AG04450 (cell line): ENCODE data around the gene JSRP1. TPM values are rescaled to one million over a fixed set of nuclear protein-coding genes. Genes with fewer than 3 reads are reported as not detected.

Source experiments
- CTCF ChIA-PET: fragments of 300-600, 350-600 bp; formaldehyde crosslinking; extraction: SDS; loops from one replicate; lab custom pipeline; 2022; ENCODE audit warnings: antibody characterized with exemption, inconsistent platforms; lab: Charles Lee
- POLR2A ChIA-PET: fragments of 350-600 bp; formaldehyde crosslinking; extraction: SDS; loops from one replicate; lab custom pipeline; 2021; ENCODE audit warnings: antibody characterized with exemption, inconsistent platforms; lab: Yijun Ruan, JAX
- DNase-seq: peaks from one replicate; pipeline ENCODE4 v3.0.0-alpha.2; 2011; ENCODE audit warnings: low read depth, low spot score
- H3K27ac ChIP-seq: one replicate; pipeline ENCODE4 v1.5.1; 2012; ENCODE audit warnings: low read depth, low read length, control low read depth
- H3K27me3 ChIP-seq: one replicate; pipeline ENCODE4 v1.6.0; 2012; ENCODE audit warnings: low read length; ENCODE audit not compliant: control insufficient read depth, insufficient read depth
- H3K4me3 ChIP-seq: 2 replicates; pipeline ENCODE4 v1.5.1; 2011; ENCODE audit warnings: mild to moderate bottlenecking, low read depth, low read length, control low read depth
- H3K9me3 ChIP-seq: 2 replicates; pipeline ENCODE4 v1.5.1; 2012; ENCODE audit warnings: low read length; ENCODE audit not compliant: control insufficient read depth, insufficient read depth
- polyA plus RNA-seq: library from polyadenylated mRNA; depleted of rRNA; stranded (reverse); fragments of >200 nt; gene quantifications from 2 replicates; pipeline ENCODE4 v1.2.3, GENCODE V29; 2011
- TF ChIP-seq, protein P1 (sequence below): IDR thresholded peaks from 2 replicates; pipeline ENCODE4 v1.5.1; 2011; ENCODE audit warnings: low read depth, low read length, control low read depth, inconsistent platforms

JSRP1 gene
- polyA plus RNA-seq, 1 experiment: not detected

DNA sequence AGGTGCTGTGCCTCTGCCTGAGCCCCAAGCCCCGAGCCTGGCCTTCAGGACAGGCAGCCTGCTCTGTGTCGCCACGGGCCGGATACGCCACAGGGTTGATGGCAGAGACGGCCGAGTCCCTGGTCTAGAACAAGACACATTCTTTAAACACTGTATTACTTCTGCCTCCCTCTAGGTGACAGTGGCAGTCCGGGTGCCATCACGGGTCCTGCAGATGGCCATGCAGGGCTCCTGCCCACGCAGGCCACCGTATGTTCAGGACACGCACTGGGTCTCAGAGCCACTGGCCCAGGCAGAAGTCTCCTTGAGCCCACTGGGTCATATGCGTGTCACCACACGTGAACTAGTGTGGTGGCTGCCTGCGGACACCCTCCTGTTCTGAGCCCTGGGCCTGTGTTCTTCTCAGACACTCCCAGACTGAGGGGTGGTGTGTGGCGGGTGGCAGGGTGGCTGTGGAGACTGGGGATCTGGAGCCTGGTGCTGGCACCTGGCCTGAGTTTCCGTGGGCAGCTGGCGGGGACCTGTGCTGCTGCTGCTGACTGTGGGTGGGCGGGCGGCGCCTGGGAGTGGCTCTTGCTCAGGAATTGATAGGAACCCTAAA is 24.5 kb downstream of the JSRP1 start:
- H3K4me3 ChIP-seq: no peak overlapping the region
- no peak for DNase-seq
- CTCF ChIA-PET: interaction anchor here (0.5 to 0.9 kb wide), 2 partner anchors 57 to 212 kb away, joined by 3 to 7 read pairs; no protein-coding TSS in a partner anchor
- H3K27me3 ChIP-seq: no peaks in the 10 kb centered on the region
- H3K9me3 ChIP-seq: no peaks in the 10 kb centered on the region; the same call in 1 of the 2 replicates
- TF ChIP-seq, protein P1, sequence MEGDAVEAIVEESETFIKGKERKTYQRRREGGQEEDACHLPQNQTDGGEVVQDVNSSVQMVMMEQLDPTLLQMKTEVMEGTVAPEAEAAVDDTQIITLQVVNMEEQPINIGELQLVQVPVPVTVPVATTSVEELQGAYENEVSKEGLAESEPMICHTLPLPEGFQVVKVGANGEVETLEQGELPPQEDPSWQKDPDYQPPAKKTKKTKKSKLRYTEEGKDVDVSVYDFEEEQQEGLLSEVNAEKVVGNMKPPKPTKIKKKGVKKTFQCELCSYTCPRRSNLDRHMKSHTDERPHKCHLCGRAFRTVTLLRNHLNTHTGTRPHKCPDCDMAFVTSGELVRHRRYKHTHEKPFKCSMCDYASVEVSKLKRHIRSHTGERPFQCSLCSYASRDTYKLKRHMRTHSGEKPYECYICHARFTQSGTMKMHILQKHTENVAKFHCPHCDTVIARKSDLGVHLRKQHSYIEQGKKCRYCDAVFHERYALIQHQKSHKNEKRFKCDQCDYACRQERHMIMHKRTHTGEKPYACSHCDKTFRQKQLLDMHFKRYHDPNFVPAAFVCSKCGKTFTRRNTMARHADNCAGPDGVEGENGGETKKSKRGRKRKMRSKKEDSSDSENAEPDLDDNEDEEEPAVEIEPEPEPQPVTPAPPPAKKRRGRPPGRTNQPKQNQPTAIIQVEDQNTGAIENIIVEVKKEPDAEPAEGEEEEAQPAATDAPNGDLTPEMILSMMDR: no peak
- POLR2A ChIA-PET: interaction anchor here (0.7 to 0.9 kb wide), 2 partner anchors 49 to 86 kb away, joined by 4 read pairs; no protein-coding TSS in a partner anchor
- H3K27ac ChIP-seq: peak overlapping the region; percentile 21

DNA sequence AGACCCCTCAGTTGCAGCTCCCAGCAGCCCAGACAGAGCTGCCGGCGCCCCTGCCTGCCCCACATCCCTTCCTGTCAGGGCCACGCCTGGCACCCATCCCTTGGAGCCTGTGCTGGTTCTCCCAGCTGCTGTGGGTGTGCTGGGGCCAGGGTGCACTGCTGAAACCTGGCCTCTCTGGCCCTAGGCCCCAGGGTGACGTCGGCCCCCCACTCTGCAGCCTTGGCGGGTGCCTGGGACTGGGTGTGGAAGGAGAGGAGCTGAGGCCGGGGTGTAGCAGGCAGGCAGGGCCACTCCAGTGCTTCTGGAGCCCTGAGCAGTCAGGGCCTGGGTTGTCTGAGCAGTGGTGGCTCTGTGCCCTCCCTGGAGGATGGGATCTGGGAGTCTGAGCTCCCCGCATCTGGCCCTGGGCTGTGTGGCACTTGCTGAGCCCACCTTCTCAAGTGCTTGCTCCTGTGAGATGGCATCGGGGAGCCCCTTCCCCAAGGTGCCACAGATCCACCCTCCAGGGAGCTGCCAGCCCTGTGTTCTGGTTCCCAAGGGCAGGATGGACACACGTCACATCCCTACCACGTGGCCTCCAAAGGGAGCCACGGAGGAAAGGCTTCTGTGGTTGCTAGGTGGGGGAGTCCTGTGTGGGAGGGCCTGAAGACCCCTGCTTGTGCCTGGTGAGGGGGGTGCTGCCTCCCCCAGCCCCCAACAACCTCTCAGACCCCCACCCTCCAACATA is 25.2 kb downstream of the JSRP1 start:
- peak overlapping the region; percentile 21 for H3K27ac ChIP-seq
- H3K9me3 ChIP-seq: no peaks in the 10 kb centered on the region; the same call in 1 of the 2 replicates
- ChIA-PET POLR2A (interaction anchor here (0.7 to 0.9 kb wide), 2 partner anchors 49 to 87 kb away, joined by 4 read pairs; no protein-coding TSS in a partner anchor), CTCF (interaction anchor here (0.9 kb wide), 1 partner anchor 211 kb away, joined by 7 read pairs; no protein-coding TSS in a partner anchor)
- H3K27me3 ChIP-seq: no peaks in the 10 kb centered on the region
- DNase-seq: no peak
- no peak overlapping the region for H3K4me3 ChIP-seq
- TF ChIP-seq, protein P1: no peak

DNA sequence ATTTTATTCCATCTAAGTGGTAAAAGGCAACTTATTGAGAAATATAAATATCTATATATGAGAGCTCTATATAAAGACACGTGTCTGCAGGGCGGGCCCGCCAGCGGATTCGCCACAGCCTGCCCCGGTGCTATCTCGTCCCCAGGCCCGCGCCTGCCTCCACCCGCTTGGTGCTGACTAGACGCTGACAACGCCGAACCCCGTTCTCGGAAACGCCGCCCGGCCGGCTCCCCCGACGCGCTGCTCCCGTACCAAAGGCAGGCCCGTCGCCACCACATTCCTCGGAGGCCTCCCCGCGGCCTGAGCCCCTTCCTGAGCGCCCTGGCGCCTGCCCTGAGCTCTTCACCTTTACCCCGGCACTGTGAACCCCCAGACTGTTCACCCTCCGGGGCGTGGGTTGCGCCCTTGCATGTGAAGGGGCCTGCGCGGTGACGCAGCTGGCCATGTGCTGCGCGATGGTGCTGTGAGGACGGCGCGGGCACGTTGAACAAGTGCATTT is 26.1 kb downstream of the JSRP1 start:
- DNase-seq: no peak
- Histone ChIP-seq H3K9me3 (no peaks in the 10 kb centered on the region; the same call in 1 of the 2 replicates), H3K4me3 (no peak overlapping the region), H3K27me3 (no peaks in the 10 kb centered on the region), H3K27ac (no peak overlapping the region)
- TF ChIP-seq, protein P1: no peak
- POLR2A ChIA-PET: interaction anchor here (0.5 to 1.6 kb wide), 4 partner anchors 63 to 82 kb away, joined by 3 to 5 read pairs (median 3); no protein-coding TSS in a partner anchor
- CTCF ChIA-PET: interaction anchor here (0.5 kb wide), 1 partner anchor 302 kb away, joined by 5 read pairs; no protein-coding TSS in a partner anchor

DNA sequence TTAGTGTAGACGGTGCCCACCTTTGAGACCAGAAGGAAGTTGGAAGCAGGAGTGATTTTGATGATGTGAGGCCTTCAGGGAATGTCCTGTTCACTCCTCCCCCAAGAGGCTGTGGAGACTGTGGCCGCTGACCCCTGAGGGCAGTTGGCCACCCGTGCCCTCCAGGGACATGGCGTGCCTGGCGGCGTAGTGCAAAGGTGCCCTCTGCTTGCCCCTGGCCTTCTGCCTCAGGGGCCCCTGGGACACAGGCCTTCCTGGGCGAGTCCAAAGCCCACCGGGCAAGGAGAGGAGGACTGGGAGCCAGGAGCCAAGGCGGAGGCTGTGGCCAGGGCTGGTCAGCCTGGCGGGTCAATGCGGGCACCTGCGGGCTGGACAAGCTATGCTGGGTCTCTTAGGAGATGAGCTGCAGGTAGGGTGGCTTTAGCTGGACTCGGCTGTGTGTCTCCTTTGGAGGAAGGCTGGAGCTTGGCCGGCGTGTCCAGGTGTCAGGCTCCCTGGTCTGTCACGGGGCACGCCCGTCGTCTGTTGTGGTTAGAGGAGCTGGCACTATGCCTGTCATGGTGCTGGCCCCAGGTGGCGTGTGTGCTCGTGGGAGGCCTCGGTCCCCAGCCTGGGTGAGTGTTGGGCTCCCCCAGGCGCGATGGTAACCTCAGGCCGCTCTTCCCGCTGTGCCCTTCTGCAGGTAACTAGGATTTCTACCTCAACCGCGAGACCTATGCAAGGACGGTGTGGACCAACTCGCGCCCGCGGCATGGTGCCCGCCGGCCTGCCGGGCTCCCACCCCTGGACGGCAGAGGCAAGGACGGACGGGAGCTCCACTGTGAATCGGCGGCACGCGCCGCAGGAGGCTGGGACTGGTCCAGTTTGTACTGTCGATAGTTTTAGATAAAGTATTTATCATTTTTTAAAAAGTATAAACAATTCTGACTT is 26.8 kb downstream of the JSRP1 start:
- DNase-seq: no peak
- H3K27ac ChIP-seq: no peak overlapping the region
- no peaks in the 10 kb centered on the region for H3K27me3 ChIP-seq
- TF ChIP-seq, protein P1: no peak
- H3K4me3 ChIP-seq: no peak overlapping the region
- no peaks in the 10 kb centered on the region; the same call in 1 of the 2 replicates for H3K9me3 ChIP-seq
- CTCF ChIA-PET: interaction anchor here (0.5 kb wide), 1 partner anchor 301 kb away, joined by 5 read pairs; no protein-coding TSS in a partner anchor
- POLR2A ChIA-PET: interaction anchor here (1.0 to 1.6 kb wide), 3 partner anchors 62 to 74 kb away, joined by 3 read pairs; no protein-coding TSS in a partner anchor
